ENCODE measurements around the gene ISL1.

The ISL1 gene

DNA sequence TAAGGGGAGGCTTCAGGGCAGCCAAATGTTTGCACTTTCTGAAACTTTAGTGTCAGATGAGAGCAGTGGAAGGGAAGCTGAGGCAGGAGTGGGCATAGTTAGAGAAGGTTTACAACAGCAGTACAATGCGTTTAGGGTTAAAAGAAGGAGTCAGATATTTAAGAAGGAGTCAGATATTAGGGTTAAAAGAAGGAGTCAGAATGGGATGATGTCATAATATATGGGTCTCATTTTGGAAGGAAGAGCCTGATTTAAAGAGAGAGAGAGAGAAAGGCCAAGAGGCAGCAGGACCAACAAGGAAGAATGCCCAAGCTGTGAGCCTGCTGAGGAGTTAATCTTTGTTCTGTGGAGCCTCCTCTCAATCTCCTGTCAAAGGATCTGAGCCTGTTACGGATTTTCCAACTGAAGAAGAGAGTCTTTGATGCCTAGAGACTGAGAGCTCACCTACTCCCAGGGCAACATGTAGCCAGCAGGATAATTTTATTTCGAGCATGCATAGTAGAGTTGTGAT, 9.5 kb downstream of the ISL1 start:
- no peak overlapping the region for H3K27ac ChIP-seq
- TF ChIP-seq, protein P1, sequence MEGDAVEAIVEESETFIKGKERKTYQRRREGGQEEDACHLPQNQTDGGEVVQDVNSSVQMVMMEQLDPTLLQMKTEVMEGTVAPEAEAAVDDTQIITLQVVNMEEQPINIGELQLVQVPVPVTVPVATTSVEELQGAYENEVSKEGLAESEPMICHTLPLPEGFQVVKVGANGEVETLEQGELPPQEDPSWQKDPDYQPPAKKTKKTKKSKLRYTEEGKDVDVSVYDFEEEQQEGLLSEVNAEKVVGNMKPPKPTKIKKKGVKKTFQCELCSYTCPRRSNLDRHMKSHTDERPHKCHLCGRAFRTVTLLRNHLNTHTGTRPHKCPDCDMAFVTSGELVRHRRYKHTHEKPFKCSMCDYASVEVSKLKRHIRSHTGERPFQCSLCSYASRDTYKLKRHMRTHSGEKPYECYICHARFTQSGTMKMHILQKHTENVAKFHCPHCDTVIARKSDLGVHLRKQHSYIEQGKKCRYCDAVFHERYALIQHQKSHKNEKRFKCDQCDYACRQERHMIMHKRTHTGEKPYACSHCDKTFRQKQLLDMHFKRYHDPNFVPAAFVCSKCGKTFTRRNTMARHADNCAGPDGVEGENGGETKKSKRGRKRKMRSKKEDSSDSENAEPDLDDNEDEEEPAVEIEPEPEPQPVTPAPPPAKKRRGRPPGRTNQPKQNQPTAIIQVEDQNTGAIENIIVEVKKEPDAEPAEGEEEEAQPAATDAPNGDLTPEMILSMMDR (IDR thresholded peaks at IDR 0.05) = no peak
- TF ChIP-seq ZFX (IDR thresholded peaks at IDR 0.05; ENCODE audit: borderline replicate concordance) = no peak

DNA sequence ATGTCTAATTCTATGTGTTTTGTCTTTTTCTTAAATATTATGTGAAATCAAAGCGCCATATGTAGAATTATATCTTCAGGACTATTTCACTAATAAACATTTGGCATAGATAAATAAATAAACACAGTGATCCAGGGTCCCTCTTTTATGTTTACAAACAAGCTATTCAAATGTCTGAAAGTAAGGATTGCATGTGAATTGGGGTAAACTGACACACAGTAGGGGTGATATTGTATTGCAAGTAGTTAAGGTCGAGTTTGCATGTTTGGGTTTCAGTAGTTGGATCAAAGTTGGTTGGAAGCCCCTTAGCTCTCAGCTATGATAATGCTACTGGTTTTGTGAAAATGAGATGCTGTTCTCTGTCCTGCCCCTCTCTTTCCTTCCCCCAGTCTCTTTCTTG, 11.4 kb downstream of the ISL1 start:
- no peak overlapping the region for H3K27ac ChIP-seq
- TF ChIP-seq ZFX (IDR thresholded peaks at IDR 0.05; ENCODE audit: borderline replicate concordance) = no peak
- TF ChIP-seq, protein P1 (IDR thresholded peaks at IDR 0.05) = no peak

GRCh38 chr5:51395245-51395644, 12.0 kb downstream of the ISL1 start:
- no peak overlapping the region for H3K27ac ChIP-seq
- TF ChIP-seq ZFX (IDR thresholded peaks at IDR 0.05; ENCODE audit: borderline replicate concordance) = no peak
- TF ChIP-seq, protein P1 (IDR thresholded peaks at IDR 0.05) = no peak

GRCh38 chr5:51395666-51396356, 12.6 kb downstream of the ISL1 start:
- TF ChIP-seq, protein P1 (IDR thresholded peaks at IDR 0.05) = no peak
- TF ChIP-seq ZFX (IDR thresholded peaks at IDR 0.05; ENCODE audit: borderline replicate concordance) = no peak

DNA sequence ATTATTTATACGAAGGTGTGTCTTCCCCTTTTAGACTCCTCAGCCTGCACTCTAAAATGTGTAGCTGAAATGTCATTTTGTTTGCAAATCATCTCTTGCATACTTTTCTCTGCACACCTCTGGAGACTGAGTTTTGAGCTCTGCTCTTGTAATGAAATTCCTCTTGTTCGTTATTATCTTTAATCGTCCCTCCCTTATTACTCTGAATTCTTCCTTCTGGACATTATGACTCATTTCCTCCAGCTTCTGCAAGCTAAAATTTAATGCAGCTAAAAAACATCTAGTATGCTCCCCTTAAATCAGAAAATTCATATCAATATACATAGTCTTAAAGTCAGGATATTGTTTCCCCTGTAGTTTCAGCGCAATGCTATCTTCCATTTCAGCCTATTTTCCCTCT, 13.5 kb downstream of the ISL1 start:
- no peak overlapping the region for H3K27ac ChIP-seq
- TF ChIP-seq ZFX (IDR thresholded peaks at IDR 0.05; ENCODE audit: borderline replicate concordance) = no peak
- TF ChIP-seq, protein P1 (IDR thresholded peaks at IDR 0.05) = no peak

More at GRCh38 chr5:51395666-51396356, 12.6 kb downstream of the ISL1 start:
- H3K27ac ChIP-seq = no peak overlapping the region

DNA sequence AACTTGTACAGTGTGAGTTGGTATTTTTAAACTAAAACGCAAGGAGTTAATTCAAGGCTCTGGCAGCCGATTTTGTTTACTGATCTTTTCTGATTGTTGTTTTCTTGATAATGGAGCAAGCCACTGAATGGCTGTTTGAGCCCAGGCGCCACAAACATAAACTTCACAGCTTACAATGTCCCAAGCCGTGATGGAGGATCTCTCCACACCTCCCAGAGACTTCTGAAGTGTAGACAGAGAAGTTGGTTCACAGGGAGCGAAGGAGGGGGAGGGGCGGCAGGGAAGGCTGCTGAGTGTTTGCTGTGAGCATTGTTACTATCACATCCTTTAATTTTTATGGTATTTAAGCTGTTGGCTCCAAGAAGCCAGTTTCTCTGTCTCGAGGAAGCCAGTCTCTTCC, 14.7 kb downstream of the ISL1 start:
- TF ChIP-seq ZFX (IDR thresholded peaks at IDR 0.05; ENCODE audit: borderline replicate concordance) = no peak
- no peak overlapping the region for H3K27ac ChIP-seq

DNA sequence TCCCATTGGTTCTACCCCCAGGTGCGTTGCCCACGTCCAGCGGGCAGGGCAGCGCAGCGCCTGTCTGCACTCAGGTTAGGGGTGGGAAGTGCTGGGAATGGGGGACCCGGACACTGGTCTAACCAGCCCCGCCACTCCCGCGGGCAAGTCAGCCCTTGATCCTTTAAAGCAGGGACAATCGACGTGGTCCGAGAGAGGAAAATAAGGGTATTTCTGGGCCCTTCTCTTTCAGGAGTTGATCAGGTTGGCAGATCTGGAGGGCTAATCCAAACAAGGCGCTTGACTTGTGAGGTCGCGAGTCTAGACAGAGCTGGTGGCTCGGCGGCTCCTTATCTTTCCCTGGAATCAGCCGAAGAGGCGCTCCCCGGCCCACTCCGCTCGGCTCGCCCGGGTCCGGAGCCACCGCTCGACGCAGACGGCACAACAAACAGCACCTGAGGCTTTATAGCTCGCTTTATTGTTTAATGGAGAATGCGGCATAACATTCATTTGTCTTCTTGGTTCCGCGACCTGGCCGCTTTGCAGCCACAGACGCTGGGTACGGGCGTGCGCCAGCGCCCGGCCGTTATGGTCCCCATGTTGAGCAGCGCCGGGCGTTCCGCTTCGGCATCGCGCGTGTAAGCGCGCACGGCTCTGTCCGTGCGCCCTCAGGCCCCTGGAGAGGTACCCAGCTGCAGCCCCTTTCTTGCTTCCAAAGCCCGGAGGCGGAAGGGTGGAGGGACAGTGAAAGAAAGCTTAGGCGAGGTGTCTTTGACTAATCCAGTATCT, 15.8 kb downstream of the ISL1 start:
- TF ChIP-seq, protein P1 (IDR thresholded peaks at IDR 0.05) = no peak
- no peak for TF ChIP-seq ZFX (IDR thresholded peaks at IDR 0.05; ENCODE audit: borderline replicate concordance)
- H3K27ac ChIP-seq = no peak overlapping the region
